Kidney epithelial cell (primary cell): ENCODE results near the gene DDX46. TPM values are rescaled to one million over a fixed set of nuclear protein-coding genes. Genes with fewer than 3 reads are reported as not detected.

Source experiments
- DNase-seq: peaks from one replicate; pipeline ENCODE4 v3.0.0-alpha.2; 2010; ENCODE audit warnings: low read depth
- H3K27me3 ChIP-seq: 2 replicates; pipeline ENCODE4 v1.6.0; 2011; ENCODE audit warnings: low read length; ENCODE audit not compliant: control insufficient read depth, insufficient read depth
- H3K36me3 ChIP-seq: 2 replicates; pipeline ENCODE4 v1.5.1; 2011; ENCODE audit warnings: low read length; ENCODE audit not compliant: control insufficient read depth, insufficient read depth
- H3K4me3 ChIP-seq: 2 replicates; pipeline ENCODE4 v1.5.1; 2011; ENCODE audit warnings: low read depth, mild to moderate bottlenecking, control low read depth, low read length
- total RNA-seq: library from RNA; depleted of rRNA; stranded (reverse); fragments of >200 nt; gene quantifications from 2 replicates; pipeline ENCODE4 v1.2.3, GENCODE V29; 2015
- TF ChIP-seq, protein P1 (sequence below): IDR thresholded peaks from 2 replicates; pipeline ENCODE4 v1.5.1; 2011; ENCODE audit warnings: mild to moderate bottlenecking, moderate library complexity, low read length, control low read depth, inconsistent platforms; ENCODE audit not compliant: insufficient read depth, poor library complexity, severe bottlenecking

The DDX46 gene
- total RNA-seq, 1 donor from 2014 or later: 16.2 TPM

DNA sequence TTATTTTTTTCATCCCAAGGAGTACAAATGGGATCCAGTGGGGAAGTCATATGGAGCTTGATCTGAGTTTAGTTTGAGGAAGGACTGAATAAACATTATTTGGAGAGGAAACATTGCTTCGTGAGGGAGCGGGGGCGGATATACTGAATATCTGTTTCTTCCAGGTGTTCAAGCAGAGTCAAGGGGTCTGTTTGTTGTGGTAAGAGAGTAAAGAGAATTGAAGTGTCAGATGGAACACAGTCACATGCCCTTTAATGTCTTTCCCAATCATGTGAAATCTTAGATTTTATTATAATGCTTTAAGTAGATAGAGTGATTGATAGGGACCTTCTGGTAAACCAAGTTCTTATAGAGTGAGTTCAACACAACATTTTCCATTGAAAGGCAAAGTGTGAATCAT lies 33.7 kb downstream of the DDX46 start:
- no peak for DNase-seq
- TF ChIP-seq, protein P1, sequence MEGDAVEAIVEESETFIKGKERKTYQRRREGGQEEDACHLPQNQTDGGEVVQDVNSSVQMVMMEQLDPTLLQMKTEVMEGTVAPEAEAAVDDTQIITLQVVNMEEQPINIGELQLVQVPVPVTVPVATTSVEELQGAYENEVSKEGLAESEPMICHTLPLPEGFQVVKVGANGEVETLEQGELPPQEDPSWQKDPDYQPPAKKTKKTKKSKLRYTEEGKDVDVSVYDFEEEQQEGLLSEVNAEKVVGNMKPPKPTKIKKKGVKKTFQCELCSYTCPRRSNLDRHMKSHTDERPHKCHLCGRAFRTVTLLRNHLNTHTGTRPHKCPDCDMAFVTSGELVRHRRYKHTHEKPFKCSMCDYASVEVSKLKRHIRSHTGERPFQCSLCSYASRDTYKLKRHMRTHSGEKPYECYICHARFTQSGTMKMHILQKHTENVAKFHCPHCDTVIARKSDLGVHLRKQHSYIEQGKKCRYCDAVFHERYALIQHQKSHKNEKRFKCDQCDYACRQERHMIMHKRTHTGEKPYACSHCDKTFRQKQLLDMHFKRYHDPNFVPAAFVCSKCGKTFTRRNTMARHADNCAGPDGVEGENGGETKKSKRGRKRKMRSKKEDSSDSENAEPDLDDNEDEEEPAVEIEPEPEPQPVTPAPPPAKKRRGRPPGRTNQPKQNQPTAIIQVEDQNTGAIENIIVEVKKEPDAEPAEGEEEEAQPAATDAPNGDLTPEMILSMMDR: no peak
- Histone ChIP-seq H3K4me3 (no peak overlapping the region), H3K27me3 (no peaks in the 10 kb centered on the region), H3K36me3 (no peaks in the 10 kb centered on the region)

DNA sequence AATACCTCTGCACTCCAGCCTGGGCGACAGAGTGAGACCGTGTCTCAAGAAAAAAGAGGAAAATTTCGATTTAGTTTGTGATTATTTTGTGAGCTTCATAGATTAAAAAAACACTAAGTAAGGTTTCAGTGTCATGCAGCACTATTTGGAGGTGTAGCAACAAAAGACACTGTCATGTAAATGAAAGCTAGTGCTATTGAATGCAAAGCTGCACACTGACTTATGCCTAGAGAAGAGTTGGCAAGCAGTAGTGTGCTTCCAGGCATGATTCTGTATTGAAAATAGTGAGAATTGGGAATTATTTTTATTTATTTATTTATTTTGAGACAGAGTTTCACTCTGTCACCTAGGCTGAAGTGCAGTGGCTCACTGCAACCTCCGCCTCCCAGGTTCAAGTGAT lies 34.5 kb downstream of the DDX46 start:
- no peaks in the 10 kb centered on the region for H3K27me3 ChIP-seq
- no peak for DNase-seq
- no peaks in the 10 kb centered on the region for H3K36me3 ChIP-seq
- TF ChIP-seq, protein P1: no peak
- H3K4me3 ChIP-seq: no peak overlapping the region

DNA sequence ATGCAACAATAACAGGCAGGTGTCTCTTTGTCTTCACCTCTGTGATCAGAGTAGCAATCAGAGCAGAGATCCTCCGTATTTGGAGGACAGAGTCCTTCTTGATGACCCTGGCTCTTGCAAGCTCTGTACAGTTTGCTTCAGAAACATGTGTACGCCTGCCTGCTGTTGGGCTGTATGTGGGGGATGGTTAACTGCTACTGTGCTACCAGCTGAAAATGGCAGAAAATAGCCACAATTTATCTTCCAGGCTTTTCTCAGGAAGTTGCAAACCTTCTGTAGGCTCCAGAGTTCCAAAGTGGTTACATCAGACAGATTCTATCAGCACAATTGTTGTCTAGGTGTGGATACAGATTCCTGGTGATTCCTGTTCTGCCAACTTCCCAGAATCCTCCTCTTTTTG lies 35.5 kb downstream of the DDX46 start:
- Histone ChIP-seq H3K27me3 (no peaks in the 10 kb centered on the region), H3K36me3 (no peaks in the 10 kb centered on the region), H3K4me3 (no peak overlapping the region)
- TF ChIP-seq, protein P1: no peak
- no peak for DNase-seq

DNA sequence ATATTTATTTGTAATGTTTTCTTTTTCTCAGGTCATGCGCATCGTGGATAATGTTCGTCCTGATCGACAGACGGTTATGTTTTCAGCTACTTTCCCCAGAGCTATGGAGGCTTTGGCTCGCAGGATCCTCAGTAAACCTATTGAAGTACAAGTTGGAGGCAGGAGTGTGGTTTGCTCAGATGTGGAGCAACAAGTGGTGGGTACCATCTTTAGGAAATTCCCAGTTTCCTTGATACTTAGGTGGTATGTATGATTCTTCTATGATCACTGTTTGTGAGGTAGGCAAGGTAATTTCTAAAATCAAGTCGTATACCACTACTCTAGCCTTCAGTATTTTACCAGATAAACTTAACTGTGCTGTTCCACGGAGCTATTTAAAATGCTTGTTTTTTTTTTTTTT lies 36.2 kb downstream of the DDX46 start:
- Histone ChIP-seq H3K4me3 (no peak overlapping the region), H3K27me3 (no peaks in the 10 kb centered on the region), H3K36me3 (no peaks in the 10 kb centered on the region)
- TF ChIP-seq, protein P1: no peak
- DNase-seq: no peak

DNA sequence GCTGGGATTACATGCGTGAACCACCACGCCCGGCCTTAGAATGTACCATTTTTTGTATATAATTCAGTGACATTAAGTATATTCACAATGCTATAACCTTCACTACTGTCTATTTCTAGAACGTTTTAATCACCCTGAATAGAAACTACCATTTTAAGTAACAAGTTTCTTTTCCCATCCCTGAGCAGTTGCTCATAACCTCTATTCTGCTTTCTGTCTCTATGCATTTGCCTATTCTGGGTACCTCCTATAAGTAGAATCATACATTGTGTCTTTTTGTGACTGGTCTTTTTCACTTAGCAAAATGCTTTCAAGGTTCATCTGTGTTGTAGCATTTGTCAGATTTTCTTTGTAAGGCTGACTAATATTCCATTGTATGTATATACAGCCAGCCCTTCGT lies 39.9 kb downstream of the DDX46 start:
- TF ChIP-seq, protein P1: no peak
- no peak for DNase-seq
- Histone ChIP-seq H3K4me3 (no peak overlapping the region), H3K27me3 (no peaks in the 10 kb centered on the region), H3K36me3 (no peaks in the 10 kb centered on the region)

DNA sequence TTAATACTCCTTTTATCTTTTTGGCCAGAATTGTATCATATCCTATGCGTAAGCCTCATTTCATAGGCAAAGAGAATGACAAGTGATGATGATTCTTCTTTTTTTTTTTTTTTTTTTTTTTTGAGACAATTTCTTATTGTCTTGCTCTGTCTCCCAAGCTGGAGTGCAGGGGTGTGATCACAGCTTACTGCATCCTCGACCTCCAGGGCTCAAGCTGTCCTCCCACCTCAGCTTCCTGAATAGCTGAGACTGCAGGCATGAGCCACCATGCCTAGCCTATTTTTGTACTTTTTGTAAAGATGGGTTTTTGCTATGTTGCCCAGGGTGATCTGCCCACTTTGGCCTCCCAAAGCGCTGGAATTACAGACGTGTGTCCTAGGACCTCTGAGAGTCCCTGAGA lies 45.2 kb downstream of the DDX46 start:
- H3K4me3 ChIP-seq: no peak overlapping the region
- TF ChIP-seq, protein P1: no peak
- H3K36me3 ChIP-seq: no peaks in the 10 kb centered on the region
- no peak for DNase-seq
- H3K27me3 ChIP-seq: no peaks in the 10 kb centered on the region
